NOMO-1 (cell line): Measurements from ENCODE around the gene TPM4.
"Not testable (repeated sequence)": the region's sequence is repeated elsewhere in the genome, so short reads cannot be mapped to it uniquely, and the experiment has no call there.

Experiments
- DNase-seq, 2 experiments: peaks; one replicate each; lab custom pipeline; 2025; ENCODE audit not compliant: unreplicated experiment in 2 of 2; lab: John Stamatoyannopoulos, UW

TPM4 gene

GRCh38 chr19:16094360-16095070 is 18.2 kb downstream of the TPM4 start:
- DNase-seq, result no peak

- no peak for DNase-seq
Observed at GRCh38 chr19:16095071-16095571, 18.8 kb downstream of the TPM4 start.

GRCh38 chr19:16096280-16096855 is 20.1 kb downstream of the TPM4 start:
- no peak for DNase-seq

GRCh38 chr19:16098416-16098768 is 22.1 kb downstream of the TPM4 start:
- no peak for DNase-seq

- no peak for DNase-seq
Observed at GRCh38 chr19:16098821-16099220, 22.5 kb downstream of the TPM4 start.

GRCh38 chr19:16099314-16099965 is 23.1 kb downstream of the TPM4 start:
- not testable (repeated sequence) for DNase-seq

GRCh38 chr19:16100524-16100923 is 24.2 kb downstream of the TPM4 start:
- no peak for DNase-seq

GRCh38 chr19:16104722-16105121 is 28.4 kb downstream of the TPM4 start:
- DNase-seq, result peak; percentile 50 to 74

GRCh38 chr19:16106121-16106520 is 29.8 kb downstream of the TPM4 start:
- peak; percentile 25 to 27 for DNase-seq

- peak; percentile 100 for DNase-seq
Observed at GRCh38 chr19:16111160-16111908, 35.0 kb downstream of the TPM4 start, which contains the start of gene RAB8A. Gene RAB8A (plus strand): TSS chr19:16111889. CDS start chr19:16111902, 13 bp downstream.

- no peak for DNase-seq
Observed at GRCh38 chr19:16111909-16112752, 35.8 kb downstream of the TPM4 start.

- peak; percentile 20 to 38 for DNase-seq
Observed at GRCh38 chr19:16112778-16113177, 36.5 kb downstream of the TPM4 start.

GRCh38 chr19:16113727-16114126 is 37.4 kb downstream of the TPM4 start:
- peak in 1 of 2 experiments; percentile 30 for DNase-seq

- no peak for DNase-seq
Observed at GRCh38 chr19:16115301-16116039, 39.2 kb downstream of the TPM4 start.

- no peak for DNase-seq
Observed at GRCh38 chr19:16116067-16116466, 39.8 kb downstream of the TPM4 start.

GRCh38 chr19:16117594-16118033 is 41.3 kb downstream of the TPM4 start:
- peak; percentile 18 to 26 for DNase-seq

- peak; percentile 95 to 96 for DNase-seq
Observed at GRCh38 chr19:16118489-16119033, 42.3 kb downstream of the TPM4 start.

GRCh38 chr19:16119075-16119857 is 43.0 kb downstream of the TPM4 start:
- peak; percentile 51 to 84 for DNase-seq
